Mesendoderm (in vitro differentiated cells): Measurements from ENCODE around the gene SEC62. TPM values are rescaled to one million over a fixed set of nuclear protein-coding genes. Genes with fewer than 3 reads are reported as not detected.

Source experiments
- DNase-seq: peaks from one replicate; pipeline ENCODE4 v3.0.0; 2013
- H2AK5ac ChIP-seq: 2 replicates; pipeline ENCODE4 v1.6.1; 2013; ENCODE audit warnings: low read length, inconsistent platforms
- H2BK120ac ChIP-seq: 2 replicates; pipeline ENCODE4 v1.6.1; 2013; ENCODE audit warnings: low read depth, mild to moderate bottlenecking, low read length, moderate library complexity, mixed read lengths
- H2BK15ac ChIP-seq: replicated peaks from 2 replicates; pipeline ENCODE4 v1.6.1; 2013; ENCODE audit warnings: low read depth, mild to moderate bottlenecking, moderate library complexity
- H2BK5ac ChIP-seq: 2 replicates; pipeline ENCODE4 v1.6.1; 2013; ENCODE audit warnings: low read length, inconsistent platforms
- H3K18ac ChIP-seq: 2 replicates; pipeline ENCODE4 v1.6.1; 2013; ENCODE audit warnings: mild to moderate bottlenecking, low read length, mixed read lengths
- H3K23ac ChIP-seq: one replicate; pipeline ENCODE4 v1.6.1; 2013; ENCODE audit warnings: low read length
- H3K27ac ChIP-seq: 2 replicates; pipeline ENCODE4 v1.5.1; 2013; ENCODE audit warnings: low read depth, mild to moderate bottlenecking, inconsistent platforms, low read length, moderate library complexity
- H3K27me3 ChIP-seq: 2 replicates; pipeline ENCODE4 v1.6.1; 2013; ENCODE audit warnings: low read length, control low read depth, mild to moderate bottlenecking, inconsistent platforms; ENCODE audit not compliant: insufficient read depth, poor library complexity
- H3K36me3 ChIP-seq: 2 replicates; pipeline ENCODE4 v1.6.1; 2013; ENCODE audit warnings: low read length, inconsistent platforms; ENCODE audit not compliant: control insufficient read depth, insufficient read depth
- H3K4ac ChIP-seq: one replicate; pipeline ENCODE4 v1.6.1; 2013; ENCODE audit warnings: low read depth, mild to moderate bottlenecking, low read length, moderate library complexity
- H3K4me1 ChIP-seq: 2 replicates; pipeline ENCODE4 v1.6.1; 2013; ENCODE audit warnings: low read depth, low read length, inconsistent platforms; ENCODE audit not compliant: control insufficient read depth
- H3K4me2 ChIP-seq: 2 replicates; pipeline ENCODE4 v1.6.1; 2013; ENCODE audit warnings: low read length
- H3K4me3 ChIP-seq: 2 replicates; pipeline ENCODE4 v1.5.1; 2013; ENCODE audit warnings: mild to moderate bottlenecking, low read length
- H3K56ac ChIP-seq: one replicate; pipeline ENCODE4 v1.6.1; 2013; ENCODE audit warnings: low read length
- H3K79me1 ChIP-seq: 2 replicates; pipeline ENCODE4 v1.6.1; 2013; ENCODE audit warnings: low read length, inconsistent platforms
- H3K79me2 ChIP-seq: 2 replicates; pipeline ENCODE4 v1.6.1; 2013; ENCODE audit warnings: mild to moderate bottlenecking, low read length; ENCODE audit not compliant: control insufficient read depth, insufficient read depth
- H3K9ac ChIP-seq: 2 replicates; pipeline ENCODE4 v1.6.1; 2013; ENCODE audit warnings: low read length, inconsistent platforms
- H4K5ac ChIP-seq: one replicate; pipeline ENCODE4 v1.6.1; 2013; ENCODE audit warnings: low read length
- H4K8ac ChIP-seq: one replicate; pipeline ENCODE4 v1.6.1; 2013; ENCODE audit warnings: low read depth, mild to moderate bottlenecking, control low read depth, low read length, moderate library complexity
- WGBS: extraction: QIAGEN DNeasy Blood & Tissue Kit; methylation state at CpG from one replicate; pipeline ENCODE4 v1.1.7; 2013; ENCODE audit warnings: low lambda C conversion rate, missing lambda C conversion rate; ENCODE audit not compliant: insufficient coverage; ENCODE audit errors: extremely low coverage; 5-methylcytosine and 5-hydroxymethylcytosine counted together
- polyA plus RNA-seq, 2 experiments: library from polyadenylated mRNA; stranded (reverse); fragments of 200-250 nt; gene quantifications; one replicate each; pipeline ENCODE4 v1.2.3, GENCODE V29; 2013

Gene SEC62
- polyA plus RNA-seq (2013, experiment 1 of 2): 214 TPM
- 216 TPM for polyA plus RNA-seq (2013, experiment 2 of 2)

- H2BK5ac ChIP-seq: peak within 1 kb of the TSS; percentile 49
- H2AK5ac ChIP-seq: no peak within 1 kb of the TSS
- no peak within 1 kb of the TSS for H4K8ac ChIP-seq
- H3K4me1 ChIP-seq: peaks cover 1% of the 10 kb centered on the region
- H3K4me3 ChIP-seq: peak within 1 kb of the TSS; percentile 84
- no CpG with 5 or more reads among the region's 37 CpGs for WGBS
- H3K79me1 ChIP-seq: peaks cover 3% of the 10 kb centered on the region
- no peak within 1 kb of the TSS for H4K5ac ChIP-seq
- peaks cover 27% of the 10 kb centered on the region for H3K79me2 ChIP-seq
- peak within 1 kb of the TSS; percentile 90 for H3K56ac ChIP-seq
- H3K4me2 ChIP-seq: peak within 1 kb of the TSS; percentile 93
- peak within 1 kb of the TSS; percentile 81 for H3K4ac ChIP-seq
- DNase-seq: peak; percentile 97
- H2BK120ac ChIP-seq: no peak within 1 kb of the TSS
- H3K27me3 ChIP-seq: no peaks in the 10 kb centered on the region
- peak within 1 kb of the TSS; percentile 92 for H3K9ac ChIP-seq
- no peak within 1 kb of the TSS for H3K23ac ChIP-seq
- H3K18ac ChIP-seq: peak within 1 kb of the TSS; percentile 65
- no peak within 1 kb of the TSS for H2BK15ac ChIP-seq
- H3K27ac ChIP-seq: peak within 1 kb of the TSS; percentile 72
- H3K36me3 ChIP-seq: no peaks in the 10 kb centered on the region
Measured at GRCh38 chr3:169966428-169966950, at the start of gene SEC62. Gene SEC62, plus strand, starts transcription at chr3:169966807. Its CDS starts 16 bp downstream, at chr3:169966823.

- no peak for DNase-seq
- Histone ChIP-seq H3K79me2 (no peaks in the 10 kb centered on the region), H2AK5ac (no peak overlapping the region), H3K4me3 (no peak overlapping the region), H3K4me2 (no peak overlapping the region), H3K56ac (no peak overlapping the region), H3K23ac (no peak overlapping the region), H3K18ac (no peak overlapping the region), H3K36me3 (no peaks in the 10 kb centered on the region), H4K5ac (no peak overlapping the region), H3K79me1 (no peaks in the 10 kb centered on the region), H3K4me1 (no peaks in the 10 kb centered on the region), H2BK15ac (no peak overlapping the region), H2BK120ac (no peak overlapping the region), H4K8ac (no peak overlapping the region), H3K4ac (no peak overlapping the region), H3K27ac (no peak overlapping the region), H3K27me3 (no peaks in the 10 kb centered on the region), H3K9ac (no peak overlapping the region), H2BK5ac (no peak overlapping the region)
- WGBS: no CpG with 5 or more reads among the region's 8 CpGs
Measured at GRCh38 chr3:169923189-169923588, 43.4 kb upstream of the SEC62 start.

- Histone ChIP-seq H3K18ac (no peak overlapping the region), H4K5ac (no peak overlapping the region), H3K4ac (no peak overlapping the region), H3K4me2 (no peak overlapping the region), H3K79me1 (no peaks in the 10 kb centered on the region), H3K56ac (no peak overlapping the region), H3K36me3 (no peaks in the 10 kb centered on the region), H3K9ac (no peak overlapping the region), H3K4me3 (no peak overlapping the region), H3K79me2 (no peaks in the 10 kb centered on the region), H3K27ac (no peak overlapping the region), H4K8ac (no peak overlapping the region), H2BK5ac (no peak overlapping the region), H3K23ac (no peak overlapping the region), H3K4me1 (no peaks in the 10 kb centered on the region), H3K27me3 (no peaks in the 10 kb centered on the region), H2BK120ac (no peak overlapping the region), H2AK5ac (no peak overlapping the region), H2BK15ac (no peak overlapping the region)
- no peak for DNase-seq
- WGBS: no CpG with 5 or more reads among the region's 1 CpG
Measured at GRCh38 chr3:169923831-169924230, 42.8 kb upstream of the SEC62 start.

GRCh38 chr3:169929830-169930519 lies 36.6 kb upstream of the SEC62 start:
- no peaks in the 10 kb centered on the region for H3K4me1 ChIP-seq
- H3K18ac ChIP-seq: no peak overlapping the region
- no peak overlapping the region for H2AK5ac ChIP-seq
- no peak overlapping the region for H2BK5ac ChIP-seq
- H3K79me2 ChIP-seq: no peaks in the 10 kb centered on the region
- H3K9ac ChIP-seq: no peak overlapping the region
- no peaks in the 10 kb centered on the region for H3K36me3 ChIP-seq
- no peak overlapping the region for H2BK120ac ChIP-seq
- H4K8ac ChIP-seq: no peak overlapping the region
- H3K27ac ChIP-seq: no peak overlapping the region
- H3K4me3 ChIP-seq: no peak overlapping the region
- no peak overlapping the region for H3K56ac ChIP-seq
- H3K4me2 ChIP-seq: no peak overlapping the region
- no peak overlapping the region for H3K4ac ChIP-seq
- H4K5ac ChIP-seq: no peak overlapping the region
- no peak overlapping the region for H3K23ac ChIP-seq
- H3K79me1 ChIP-seq: no peaks in the 10 kb centered on the region
- H2BK15ac ChIP-seq: no peak overlapping the region
- WGBS: no CpG with 5 or more reads among the region's 3 CpGs
- DNase-seq: peak; percentile 8
- no peaks in the 10 kb centered on the region for H3K27me3 ChIP-seq

- H4K8ac ChIP-seq: no peak overlapping the region
- H2BK15ac ChIP-seq: no peak overlapping the region
- no peaks in the 10 kb centered on the region for H3K79me2 ChIP-seq
- H3K4ac ChIP-seq: no peak overlapping the region
- no peaks in the 10 kb centered on the region for H3K4me1 ChIP-seq
- no peak overlapping the region for H2AK5ac ChIP-seq
- no peaks in the 10 kb centered on the region for H3K36me3 ChIP-seq
- no peak overlapping the region for H3K9ac ChIP-seq
- no peak overlapping the region for H2BK5ac ChIP-seq
- H3K56ac ChIP-seq: no peak overlapping the region
- H3K27me3 ChIP-seq: no peaks in the 10 kb centered on the region
- no peak overlapping the region for H3K27ac ChIP-seq
- H4K5ac ChIP-seq: no peak overlapping the region
- H3K18ac ChIP-seq: no peak overlapping the region
- H3K79me1 ChIP-seq: no peaks in the 10 kb centered on the region
- no peak overlapping the region for H3K4me2 ChIP-seq
- H2BK120ac ChIP-seq: no peak overlapping the region
- no peak overlapping the region for H3K23ac ChIP-seq
- no peak for DNase-seq
- H3K4me3 ChIP-seq: no peak overlapping the region
- WGBS: no CpG with 5 or more reads among the region's 3 CpGs
Measured at GRCh38 chr3:169930843-169931242, 35.8 kb upstream of the SEC62 start.
